ENCODE results near the gene C14orf132.

DNA sequence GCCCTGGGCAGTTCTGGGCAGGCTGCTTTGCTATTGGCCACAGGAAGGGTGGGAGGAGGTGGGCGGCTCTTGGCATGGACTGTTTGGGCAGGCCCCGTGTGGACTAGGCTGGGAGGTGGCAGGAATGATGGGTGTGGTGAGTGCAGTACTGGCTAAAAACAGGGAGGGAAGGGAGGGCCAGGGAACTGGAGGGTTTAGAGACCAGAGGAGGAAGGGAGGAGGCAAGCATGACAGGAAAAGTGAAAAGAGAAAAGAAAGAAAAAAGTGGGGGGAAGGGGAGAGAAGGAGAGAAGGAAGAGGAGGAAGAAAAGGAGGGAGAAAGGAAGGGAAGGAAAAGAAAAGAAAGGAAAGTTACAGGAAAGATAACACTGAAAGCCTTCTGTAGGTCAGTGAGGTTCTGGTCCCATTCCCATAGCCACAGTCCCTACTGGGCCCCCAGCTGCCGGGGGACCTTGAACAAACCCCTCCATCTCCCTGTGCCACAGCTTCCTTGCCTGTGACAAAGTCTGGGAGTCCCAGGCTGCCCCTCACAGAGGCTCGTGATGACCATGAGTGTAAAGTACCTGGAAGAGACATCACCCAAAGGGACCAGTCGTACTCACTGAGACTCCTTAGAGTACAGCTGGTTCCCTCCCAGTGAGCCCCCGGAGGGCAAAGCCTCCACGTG lies 1.1 kb upstream of the C14orf132 start:
- TF ChIP-seq, protein P1, sequence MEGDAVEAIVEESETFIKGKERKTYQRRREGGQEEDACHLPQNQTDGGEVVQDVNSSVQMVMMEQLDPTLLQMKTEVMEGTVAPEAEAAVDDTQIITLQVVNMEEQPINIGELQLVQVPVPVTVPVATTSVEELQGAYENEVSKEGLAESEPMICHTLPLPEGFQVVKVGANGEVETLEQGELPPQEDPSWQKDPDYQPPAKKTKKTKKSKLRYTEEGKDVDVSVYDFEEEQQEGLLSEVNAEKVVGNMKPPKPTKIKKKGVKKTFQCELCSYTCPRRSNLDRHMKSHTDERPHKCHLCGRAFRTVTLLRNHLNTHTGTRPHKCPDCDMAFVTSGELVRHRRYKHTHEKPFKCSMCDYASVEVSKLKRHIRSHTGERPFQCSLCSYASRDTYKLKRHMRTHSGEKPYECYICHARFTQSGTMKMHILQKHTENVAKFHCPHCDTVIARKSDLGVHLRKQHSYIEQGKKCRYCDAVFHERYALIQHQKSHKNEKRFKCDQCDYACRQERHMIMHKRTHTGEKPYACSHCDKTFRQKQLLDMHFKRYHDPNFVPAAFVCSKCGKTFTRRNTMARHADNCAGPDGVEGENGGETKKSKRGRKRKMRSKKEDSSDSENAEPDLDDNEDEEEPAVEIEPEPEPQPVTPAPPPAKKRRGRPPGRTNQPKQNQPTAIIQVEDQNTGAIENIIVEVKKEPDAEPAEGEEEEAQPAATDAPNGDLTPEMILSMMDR (IDR thresholded peaks at IDR 0.05), result no peak
- no peak for TF ChIP-seq EP300 (IDR thresholded peaks at IDR 0.05)
